ENCODE data around the gene COX5A. TPM values are rescaled to one million over a fixed set of nuclear protein-coding genes. Genes with fewer than 3 reads are reported as not detected.

COX5A gene
- total and polyA plus RNA-seq, 2 of the 13 experiments (the other 11 are each of a cell fraction or from before 2014, with no cell fraction given): 158 to 218 TPM

DNA sequence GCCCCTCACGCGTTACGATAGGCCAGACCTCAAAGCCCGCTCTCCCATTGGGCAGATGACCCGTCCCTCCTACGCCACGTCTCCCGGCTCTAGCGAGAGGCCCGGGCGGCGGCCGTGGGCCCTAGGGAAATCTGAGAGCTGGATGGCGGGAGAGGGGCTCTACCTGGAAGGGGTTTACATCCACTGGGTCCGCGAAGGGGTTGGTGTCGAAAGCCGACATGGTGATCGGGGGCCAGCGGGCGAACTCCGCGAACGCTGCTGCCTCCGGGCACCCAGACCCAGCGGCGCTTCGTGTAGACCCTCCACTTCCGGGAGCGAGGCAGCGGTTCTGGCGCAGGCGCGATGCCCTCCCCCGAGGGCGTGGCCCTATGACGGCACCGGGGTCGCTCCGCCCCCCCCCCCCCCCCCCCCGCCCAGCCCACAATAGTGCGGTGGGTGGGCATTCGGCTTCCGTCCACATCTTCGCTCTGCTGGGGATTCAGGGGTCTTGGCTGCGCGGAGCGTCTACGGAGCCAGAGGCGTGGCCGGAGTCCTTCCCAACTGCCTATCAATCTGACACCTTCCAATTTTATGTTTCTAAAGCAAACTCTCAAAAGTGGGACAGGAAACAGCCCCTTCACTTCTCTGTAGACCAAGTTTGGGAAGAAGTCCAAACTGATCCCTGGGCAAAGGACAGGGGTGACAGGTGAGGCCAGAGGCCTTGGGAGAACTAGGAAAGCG is 64.7 kb downstream of the COX5A start, which contains the start of gene SCAMP2 (continued):
- TF ChIP-seq, protein P1, sequence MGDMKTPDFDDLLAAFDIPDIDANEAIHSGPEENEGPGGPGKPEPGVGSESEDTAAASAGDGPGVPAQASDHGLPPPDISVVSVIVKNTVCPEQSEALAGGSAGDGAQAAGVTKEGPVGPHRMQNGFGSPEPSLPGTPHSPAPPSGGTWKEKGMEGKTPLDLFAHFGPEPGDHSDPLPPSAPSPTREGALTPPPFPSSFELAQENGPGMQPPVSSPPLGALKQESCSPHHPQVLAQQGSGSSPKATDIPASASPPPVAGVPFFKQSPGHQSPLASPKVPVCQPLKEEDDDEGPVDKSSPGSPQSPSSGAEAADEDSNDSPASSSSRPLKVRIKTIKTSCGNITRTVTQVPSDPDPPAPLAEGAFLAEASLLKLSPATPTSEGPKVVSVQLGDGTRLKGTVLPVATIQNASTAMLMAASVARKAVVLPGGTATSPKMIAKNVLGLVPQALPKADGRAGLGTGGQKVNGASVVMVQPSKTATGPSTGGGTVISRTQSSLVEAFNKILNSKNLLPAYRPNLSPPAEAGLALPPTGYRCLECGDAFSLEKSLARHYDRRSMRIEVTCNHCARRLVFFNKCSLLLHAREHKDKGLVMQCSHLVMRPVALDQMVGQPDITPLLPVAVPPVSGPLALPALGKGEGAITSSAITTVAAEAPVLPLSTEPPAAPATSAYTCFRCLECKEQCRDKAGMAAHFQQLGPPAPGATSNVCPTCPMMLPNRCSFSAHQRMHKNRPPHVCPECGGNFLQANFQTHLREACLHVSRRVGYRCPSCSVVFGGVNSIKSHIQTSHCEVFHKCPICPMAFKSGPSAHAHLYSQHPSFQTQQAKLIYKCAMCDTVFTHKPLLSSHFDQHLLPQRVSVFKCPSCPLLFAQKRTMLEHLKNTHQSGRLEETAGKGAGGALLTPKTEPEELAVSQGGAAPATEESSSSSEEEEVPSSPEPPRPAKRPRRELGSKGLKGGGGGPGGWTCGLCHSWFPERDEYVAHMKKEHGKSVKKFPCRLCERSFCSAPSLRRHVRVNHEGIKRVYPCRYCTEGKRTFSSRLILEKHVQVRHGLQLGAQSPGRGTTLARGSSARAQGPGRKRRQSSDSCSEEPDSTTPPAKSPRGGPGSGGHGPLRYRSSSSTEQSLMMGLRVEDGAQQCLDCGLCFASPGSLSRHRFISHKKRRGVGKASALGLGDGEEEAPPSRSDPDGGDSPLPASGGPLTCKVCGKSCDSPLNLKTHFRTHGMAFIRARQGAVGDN (CRISPR knock-in tag; IDR thresholded peaks at IDR 0.05): peak; percentile 76
- peak; percentile 89 for TF ChIP-seq NRL (CRISPR knock-in tag; IDR thresholded peaks at IDR 0.05; ENCODE audit: borderline replicate concordance)
- TF ChIP-seq ZMYM2 (CRISPR knock-in tag; IDR thresholded peaks at IDR 0.05): no peak
- peak; percentile 57; the same call in 1 of the 2 replicates for TF ChIP-seq ZNF274 (CRISPR knock-in tag; IDR thresholded peaks at IDR 0.05)
- TF ChIP-seq ZKSCAN1 (IDR thresholded peaks at IDR 0.05; ENCODE audit: low read length): no peak
- peak; percentile 4; the same call in 1 of the 2 replicates for TF ChIP-seq SP5 (CRISPR knock-in tag; IDR thresholded peaks at IDR 0.05; ENCODE audit: borderline replicate concordance, low read depth)
- TF ChIP-seq, protein P2, sequence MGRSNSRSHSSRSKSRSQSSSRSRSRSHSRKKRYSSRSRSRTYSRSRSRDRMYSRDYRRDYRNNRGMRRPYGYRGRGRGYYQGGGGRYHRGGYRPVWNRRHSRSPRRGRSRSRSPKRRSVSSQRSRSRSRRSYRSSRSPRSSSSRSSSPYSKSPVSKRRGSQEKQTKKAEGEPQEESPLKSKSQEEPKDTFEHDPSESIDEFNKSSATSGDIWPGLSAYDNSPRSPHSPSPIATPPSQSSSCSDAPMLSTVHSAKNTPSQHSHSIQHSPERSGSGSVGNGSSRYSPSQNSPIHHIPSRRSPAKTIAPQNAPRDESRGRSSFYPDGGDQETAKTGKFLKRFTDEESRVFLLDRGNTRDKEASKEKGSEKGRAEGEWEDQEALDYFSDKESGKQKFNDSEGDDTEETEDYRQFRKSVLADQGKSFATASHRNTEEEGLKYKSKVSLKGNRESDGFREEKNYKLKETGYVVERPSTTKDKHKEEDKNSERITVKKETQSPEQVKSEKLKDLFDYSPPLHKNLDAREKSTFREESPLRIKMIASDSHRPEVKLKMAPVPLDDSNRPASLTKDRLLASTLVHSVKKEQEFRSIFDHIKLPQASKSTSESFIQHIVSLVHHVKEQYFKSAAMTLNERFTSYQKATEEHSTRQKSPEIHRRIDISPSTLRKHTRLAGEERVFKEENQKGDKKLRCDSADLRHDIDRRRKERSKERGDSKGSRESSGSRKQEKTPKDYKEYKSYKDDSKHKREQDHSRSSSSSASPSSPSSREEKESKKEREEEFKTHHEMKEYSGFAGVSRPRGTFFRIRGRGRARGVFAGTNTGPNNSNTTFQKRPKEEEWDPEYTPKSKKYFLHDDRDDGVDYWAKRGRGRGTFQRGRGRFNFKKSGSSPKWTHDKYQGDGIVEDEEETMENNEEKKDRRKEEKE (IDR thresholded peaks at IDR 0.05): no peak
- TF ChIP-seq TBX3 (IDR thresholded peaks at IDR 0.05; ENCODE audit: borderline replicate concordance): peak; percentile 64; the same call in 1 of the 2 replicates
- TF ChIP-seq IKZF4 (CRISPR knock-in tag; IDR thresholded peaks at IDR 0.05; ENCODE audit: borderline replicate concordance, low read depth, not compliant biosample characterization): peak; percentile 79
- TF ChIP-seq DR1 (CRISPR knock-in tag; IDR thresholded peaks at IDR 0.05): peak; percentile 28; the same call in 1 of the 2 replicates
- TF ChIP-seq ZNF546 (CRISPR knock-in tag; conservative IDR thresholded peaks at IDR 0.05): peak; percentile 78; the same call in 1 of the 2 replicates
- TF ChIP-seq, protein P3, sequence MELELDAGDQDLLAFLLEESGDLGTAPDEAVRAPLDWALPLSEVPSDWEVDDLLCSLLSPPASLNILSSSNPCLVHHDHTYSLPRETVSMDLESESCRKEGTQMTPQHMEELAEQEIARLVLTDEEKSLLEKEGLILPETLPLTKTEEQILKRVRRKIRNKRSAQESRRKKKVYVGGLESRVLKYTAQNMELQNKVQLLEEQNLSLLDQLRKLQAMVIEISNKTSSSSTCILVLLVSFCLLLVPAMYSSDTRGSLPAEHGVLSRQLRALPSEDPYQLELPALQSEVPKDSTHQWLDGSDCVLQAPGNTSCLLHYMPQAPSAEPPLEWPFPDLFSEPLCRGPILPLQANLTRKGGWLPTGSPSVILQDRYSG (CRISPR knock-in tag; IDR thresholded peaks at IDR 0.05): no peak
- TF ChIP-seq ARHGAP35 (CRISPR knock-in tag; IDR thresholded peaks at IDR 0.05; ENCODE audit: borderline replicate concordance): no peak; the same call in 1 of the 2 replicates
- TF ChIP-seq HNRNPL (IDR thresholded peaks at IDR 0.05; ENCODE audit: low read depth, low read length): no peak
- TF ChIP-seq ZNF879 (CRISPR knock-in tag; IDR thresholded peaks at IDR 0.05): no peak
- peak; percentile 79 for TF ChIP-seq POLR2AphosphoS5 (IDR thresholded peaks at IDR 0.05; ENCODE audit: low read depth, low read length)
- peak; percentile 62; the same call in 1 of the 2 replicates for TF ChIP-seq ZSCAN31 (CRISPR knock-in tag; IDR thresholded peaks at IDR 0.05; ENCODE audit: low read depth)
- no peak for TF ChIP-seq MTF1 (CRISPR knock-in tag; IDR thresholded peaks at IDR 0.05)

Data from HepG2 (cell line).